ENCODE results near the gene POLR2F.

The POLR2F gene

GRCh38 chr22:38009000-38009806 is 55.7 kb downstream of the POLR2F start:
- no peak for DNase-seq

DNA sequence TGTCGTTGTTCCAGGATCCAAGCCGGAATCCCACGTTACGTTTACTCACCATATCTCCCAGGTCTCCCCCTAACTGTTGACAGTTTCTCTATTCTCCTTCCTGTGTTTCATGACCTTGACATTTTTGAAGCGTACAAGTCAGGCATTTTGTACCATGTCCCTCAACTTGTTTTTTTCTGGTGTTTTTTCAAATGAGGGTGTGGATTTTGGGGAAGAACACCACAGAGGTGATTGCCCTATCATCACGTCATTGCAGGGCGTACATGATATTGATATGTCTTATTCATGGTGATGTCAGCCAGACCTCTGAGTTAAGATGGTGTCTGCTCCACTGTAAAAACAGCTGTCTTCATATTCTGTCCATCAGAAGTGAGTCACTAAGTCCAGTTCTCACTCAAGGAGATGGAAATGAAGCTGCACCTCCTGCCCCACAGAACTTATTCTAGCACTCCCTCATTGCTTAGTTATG is 59.1 kb downstream of the POLR2F start:
- DNase-seq = no peak

DNA sequence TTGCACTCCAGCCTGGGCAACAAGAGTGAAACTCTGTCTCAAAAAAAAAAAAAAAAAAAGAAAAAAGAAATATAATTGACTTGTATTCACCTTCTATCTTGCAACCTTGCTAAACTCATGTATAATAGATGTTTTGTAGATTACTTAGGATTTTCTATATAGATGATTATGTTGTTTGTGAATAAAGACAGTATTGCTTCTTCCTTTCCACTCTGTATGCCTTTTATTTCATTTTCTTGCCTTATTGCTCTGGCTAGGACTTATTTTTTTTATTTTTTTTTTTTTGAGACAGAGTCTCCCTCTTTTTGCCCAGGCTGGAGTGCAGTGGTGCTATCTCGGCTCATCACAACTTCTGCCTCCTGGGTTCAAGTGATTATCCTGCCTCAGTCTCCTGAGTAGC is 60.6 kb downstream of the POLR2F start:
- no peak for DNase-seq

GRCh38 chr22:38016182-38017151 is 63.0 kb downstream of the POLR2F start:
- DNase-seq = no peak

DNA sequence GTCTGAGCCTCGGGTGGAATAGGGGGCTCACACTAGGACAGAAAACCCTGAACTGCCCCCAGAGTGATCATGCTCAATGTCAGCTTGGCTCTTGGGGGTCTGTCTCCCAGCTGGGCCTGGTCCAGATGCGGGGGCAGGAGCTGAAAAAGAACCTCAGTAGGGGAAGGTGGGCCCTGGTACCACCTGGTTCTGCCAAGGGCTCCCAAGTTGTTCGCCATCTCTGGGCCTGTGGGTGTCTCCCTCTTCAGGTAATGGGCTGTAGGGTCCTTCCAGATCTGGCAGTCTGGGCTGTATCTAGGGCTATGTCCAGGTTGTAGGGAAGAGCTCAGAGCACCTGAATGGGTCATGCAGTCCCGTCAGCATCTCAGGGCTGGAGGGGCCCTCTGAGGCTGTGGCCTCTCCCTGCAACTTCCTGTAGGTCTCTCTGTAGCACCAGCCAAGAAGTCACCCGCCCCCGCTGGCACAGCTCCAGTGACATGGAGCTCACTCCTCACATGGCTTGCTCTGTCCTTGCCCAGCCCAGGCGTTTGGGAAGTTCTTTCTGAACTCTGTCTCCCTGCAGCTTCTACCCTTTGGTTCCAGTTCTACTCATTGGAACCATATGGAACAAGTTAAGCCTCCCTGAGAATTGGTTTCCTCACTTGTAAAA is 63.9 kb downstream of the POLR2F start:
- DNase-seq = peak; percentile 80 to 91 (median 84)

DNA sequence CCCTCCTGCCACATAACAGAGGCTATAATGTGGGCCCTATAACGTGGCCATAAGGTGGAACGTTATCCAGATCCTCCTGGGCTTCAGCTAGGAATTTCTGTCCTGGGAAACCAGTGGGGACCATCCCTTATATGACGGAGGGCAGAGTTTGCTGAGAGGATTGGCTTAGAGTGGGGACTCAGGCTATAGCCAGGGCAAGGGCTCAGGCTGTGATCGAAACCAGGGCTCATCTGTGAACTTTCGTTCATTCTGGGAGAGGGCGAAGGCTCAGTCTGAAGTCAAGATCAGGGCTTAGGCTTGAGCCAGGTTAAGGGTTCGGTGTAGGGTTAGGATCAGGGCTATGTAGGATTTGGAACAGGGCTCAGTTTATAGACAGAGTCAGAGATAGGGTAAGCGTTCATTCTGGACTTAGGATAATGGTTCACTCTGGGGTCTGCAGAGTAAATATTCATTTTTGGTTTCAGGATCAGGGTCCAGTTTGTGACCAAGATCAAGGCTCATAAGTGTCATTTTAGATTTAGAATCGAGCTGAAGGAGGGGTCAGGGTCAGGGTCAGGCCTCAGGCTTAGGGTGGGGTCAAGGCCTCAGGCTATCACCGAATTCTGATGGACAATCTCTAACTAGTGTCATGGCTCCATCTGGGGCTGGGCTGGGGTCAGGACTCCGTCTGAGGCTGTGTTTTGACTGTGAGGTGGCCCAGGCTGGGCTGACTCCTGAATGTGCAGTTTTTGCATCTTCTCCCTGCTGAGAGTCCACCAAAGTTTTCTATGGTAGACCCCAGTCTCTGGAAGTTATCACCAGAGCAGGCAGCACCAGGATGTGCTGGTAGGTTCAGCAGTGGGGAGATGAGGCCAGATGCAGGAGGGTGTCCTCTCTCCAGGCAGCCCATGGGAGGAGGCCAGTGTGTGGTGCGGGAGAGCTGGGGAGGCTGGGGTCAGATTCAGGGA is 64.7 kb downstream of the POLR2F start:
- no peak for DNase-seq
